Measurements from ENCODE around the gene ZNF660. TPM values are rescaled to one million over a fixed set of nuclear protein-coding genes. Genes with fewer than 3 reads are reported as not detected.

ZNF660 gene
- polyA plus RNA-seq, 2 donors, result 0.28 to 0.31 TPM

GRCh38 chr3:44624749-44625480, 40.2 kb downstream of the ZNF660 start, which contains the start of gene ZNF197:
Gene ZNF197, plus strand, starts transcription at chr3:44625036. Its CDS starts 4,119 bp downstream, at chr3:44629155.
- no peaks in the 10 kb centered on the region for H3K9me3 ChIP-seq (ENCODE audit: control insufficient read depth in 2 of 2, insufficient read depth in 1 of 2, low read depth in 1 of 2, low read length in 1 of 2)
- H3K4me3 ChIP-seq (ENCODE audit: low read depth in 1 of 2, low read length in 2 of 2), result peak within 1 kb of the TSS; percentile 74 to 97
- no peaks in the 10 kb centered on the region for H3K4me1 ChIP-seq (ENCODE audit: control insufficient read depth in 2 of 2, insufficient read depth in 2 of 2, low read length in 1 of 2)
- peak within 1 kb of the TSS; percentile 81 to 89 for H3K27ac ChIP-seq (ENCODE audit: low read depth in 2 of 2, low read length in 1 of 2)
- H3K27me3 ChIP-seq (ENCODE audit: control insufficient read depth in 1 of 2, insufficient read depth in 2 of 2, low read length in 2 of 2), result no peaks in the 10 kb centered on the region
- WGBS, 2 donors, result 0 to 1% methylated on average over 44 to 47 of the region's 47 CpGs
- no peaks in the 10 kb centered on the region for H3K36me3 ChIP-seq (ENCODE audit: control insufficient read depth in 2 of 2, insufficient read depth in 2 of 2, low read length in 1 of 2)

DNA sequence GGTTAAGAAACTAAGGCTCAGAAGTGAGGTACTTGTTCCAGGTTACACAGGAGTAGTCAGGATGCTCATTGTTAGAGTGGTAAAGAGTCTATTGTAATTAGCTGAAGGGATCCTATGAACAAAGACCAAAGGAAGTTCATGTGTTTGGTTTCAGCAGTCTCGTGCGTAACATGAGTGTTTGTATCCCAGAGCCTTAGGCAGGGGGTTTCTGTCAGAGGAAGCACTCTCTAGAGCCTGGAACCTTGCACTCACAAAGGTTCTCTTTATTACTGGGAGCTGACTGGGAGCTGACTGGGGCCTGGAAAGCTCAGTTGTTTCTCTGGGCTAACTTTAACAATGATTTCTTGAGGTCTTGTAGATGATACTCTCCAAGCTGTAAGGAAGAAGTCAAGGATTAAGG, 44.0 kb downstream of the ZNF660 start:
- no peaks in the 10 kb centered on the region for H3K27me3 ChIP-seq (ENCODE audit: control insufficient read depth in 1 of 2, insufficient read depth in 2 of 2, low read length in 2 of 2)
- H3K4me3 ChIP-seq (ENCODE audit: low read depth in 1 of 2, low read length in 2 of 2), result no peak overlapping the region
- peaks cover 3 to 8% of the 10 kb centered on the region in 2 donors for H3K36me3 ChIP-seq (ENCODE audit: control insufficient read depth in 2 of 2, insufficient read depth in 2 of 2, low read length in 1 of 2)
- no peak overlapping the region for H3K27ac ChIP-seq (ENCODE audit: low read depth in 2 of 2, low read length in 1 of 2)
- no peaks in the 10 kb centered on the region for H3K9me3 ChIP-seq (ENCODE audit: control insufficient read depth in 2 of 2, insufficient read depth in 1 of 2, low read depth in 1 of 2, low read length in 1 of 2)
- 82 to 88% methylated on average over 2 of the region's 2 CpGs for WGBS, 2 donors
- no peaks in the 10 kb centered on the region for H3K4me1 ChIP-seq (ENCODE audit: control insufficient read depth in 2 of 2, insufficient read depth in 2 of 2, low read length in 1 of 2)

DNA sequence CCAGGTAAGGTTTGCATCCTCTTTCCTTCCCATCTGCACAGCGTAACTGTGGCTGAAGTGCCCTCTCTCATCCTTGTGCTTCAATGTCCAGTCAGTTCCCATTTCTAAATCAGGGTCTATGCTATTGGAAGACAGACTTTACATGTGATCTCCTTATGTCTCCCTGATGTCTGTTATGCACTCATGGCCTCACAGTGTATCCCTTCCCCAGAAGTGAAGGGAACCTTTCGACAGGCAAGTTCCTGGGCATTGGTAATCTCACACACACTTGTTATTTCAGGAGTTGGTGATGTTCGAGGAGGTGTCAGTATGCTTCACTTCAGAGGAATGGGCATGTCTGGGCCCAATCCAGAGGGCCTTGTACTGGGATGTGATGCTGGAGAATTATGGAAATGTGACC, 47.4 kb downstream of the ZNF660 start:
- Histone ChIP-seq H3K27me3 (ENCODE audit: control insufficient read depth in 1 of 2, insufficient read depth in 2 of 2, low read length in 2 of 2) (no peaks in the 10 kb centered on the region), H3K4me1 (ENCODE audit: control insufficient read depth in 2 of 2, insufficient read depth in 2 of 2, low read length in 1 of 2) (no peaks in the 10 kb centered on the region), H3K27ac (ENCODE audit: low read depth in 2 of 2, low read length in 1 of 2) (no peak overlapping the region), H3K36me3 (ENCODE audit: control insufficient read depth in 2 of 2, insufficient read depth in 2 of 2, low read length in 1 of 2) (peaks cover 3 to 10% of the 10 kb centered on the region in 2 donors), H3K9me3 (ENCODE audit: control insufficient read depth in 2 of 2, insufficient read depth in 1 of 2, low read depth in 1 of 2, low read length in 1 of 2) (no peaks in the 10 kb centered on the region), H3K4me3 (ENCODE audit: low read depth in 1 of 2, low read length in 2 of 2) (no peak overlapping the region)
- 95 to 96% methylated on average over 3 of the region's 3 CpGs for WGBS, 2 donors

- H3K4me3 ChIP-seq (ENCODE audit: low read depth in 1 of 2, low read length in 2 of 2), result no peak overlapping the region
- no peaks in the 10 kb centered on the region for H3K27me3 ChIP-seq (ENCODE audit: control insufficient read depth in 1 of 2, insufficient read depth in 2 of 2, low read length in 2 of 2)
- no peak overlapping the region for H3K27ac ChIP-seq (ENCODE audit: low read depth in 2 of 2, low read length in 1 of 2)
- H3K36me3 ChIP-seq (ENCODE audit: control insufficient read depth in 2 of 2, insufficient read depth in 2 of 2, low read length in 1 of 2), result peaks cover 7 to 11% of the 10 kb centered on the region in 2 donors
- no peaks in the 10 kb centered on the region for H3K4me1 ChIP-seq (ENCODE audit: control insufficient read depth in 2 of 2, insufficient read depth in 2 of 2, low read length in 1 of 2)
- peaks cover 0 to 9% of the 10 kb centered on the region in 2 donors for H3K9me3 ChIP-seq (ENCODE audit: control insufficient read depth in 2 of 2, insufficient read depth in 1 of 2, low read depth in 1 of 2, low read length in 1 of 2)
- 98% methylated on average over 4 of the region's 4 CpGs for WGBS, 2 donors
These were observed 57.6 kb downstream of the ZNF660 start for GRCh38 chr3:44642337-44642736.

DNA sequence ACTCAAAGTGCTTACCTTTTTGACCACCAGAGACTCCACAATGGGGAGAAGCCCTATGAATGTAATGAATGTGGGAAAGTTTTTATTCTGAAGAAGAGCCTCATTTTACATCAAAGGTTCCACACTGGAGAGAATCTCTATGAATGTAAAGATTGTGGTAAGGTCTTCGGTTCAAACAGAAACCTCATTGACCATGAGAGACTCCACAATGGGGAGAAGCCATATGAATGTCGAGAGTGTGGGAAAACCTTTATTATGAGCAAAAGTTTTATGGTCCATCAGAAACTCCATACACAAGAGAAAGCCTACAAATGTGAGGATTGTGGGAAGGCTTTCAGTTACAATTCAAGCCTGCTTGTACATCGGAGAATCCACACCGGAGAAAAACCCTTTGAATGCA, 58.3 kb downstream of the ZNF660 start:
- H3K36me3 ChIP-seq (ENCODE audit: control insufficient read depth in 2 of 2, insufficient read depth in 2 of 2, low read length in 1 of 2), result peaks cover 7 to 11% of the 10 kb centered on the region in 2 donors
- WGBS, 2 donors, result 96 to 100% methylated on average over 4 of the region's 4 CpGs
- H3K4me3 ChIP-seq (ENCODE audit: low read depth in 1 of 2, low read length in 2 of 2), result no peak overlapping the region
- H3K4me1 ChIP-seq (ENCODE audit: control insufficient read depth in 2 of 2, insufficient read depth in 2 of 2, low read length in 1 of 2), result no peaks in the 10 kb centered on the region
- H3K27me3 ChIP-seq (ENCODE audit: control insufficient read depth in 1 of 2, insufficient read depth in 2 of 2, low read length in 2 of 2), result no peaks in the 10 kb centered on the region
- H3K9me3 ChIP-seq (ENCODE audit: control insufficient read depth in 2 of 2, insufficient read depth in 1 of 2, low read depth in 1 of 2, low read length in 1 of 2), result peaks cover 0 to 9% of the 10 kb centered on the region in 2 donors
- no peak overlapping the region for H3K27ac ChIP-seq (ENCODE audit: low read depth in 2 of 2, low read length in 1 of 2)

GRCh38 chr3:44647771-44648170, 63.0 kb downstream of the ZNF660 start:
- 77 to 87% methylated on average over 1 of the region's 1 CpG for WGBS, 2 donors
- Histone ChIP-seq H3K27ac (ENCODE audit: low read depth in 2 of 2, low read length in 1 of 2) (no peak overlapping the region), H3K4me3 (ENCODE audit: low read depth in 1 of 2, low read length in 2 of 2) (no peak overlapping the region), H3K4me1 (ENCODE audit: control insufficient read depth in 2 of 2, insufficient read depth in 2 of 2, low read length in 1 of 2) (peaks cover 0 to 3% of the 10 kb centered on the region in 2 donors), H3K36me3 (ENCODE audit: control insufficient read depth in 2 of 2, insufficient read depth in 2 of 2, low read length in 1 of 2) (peaks cover 5 to 7% of the 10 kb centered on the region in 2 donors), H3K9me3 (ENCODE audit: control insufficient read depth in 2 of 2, insufficient read depth in 1 of 2, low read depth in 1 of 2, low read length in 1 of 2) (peaks cover 0 to 3% of the 10 kb centered on the region in 2 donors), H3K27me3 (ENCODE audit: control insufficient read depth in 1 of 2, insufficient read depth in 2 of 2, low read length in 2 of 2) (no peaks in the 10 kb centered on the region)

- H3K27me3 ChIP-seq (ENCODE audit: control insufficient read depth in 1 of 2, insufficient read depth in 2 of 2, low read length in 2 of 2), result no peaks in the 10 kb centered on the region
- no peaks in the 10 kb centered on the region for H3K9me3 ChIP-seq (ENCODE audit: control insufficient read depth in 2 of 2, insufficient read depth in 1 of 2, low read depth in 1 of 2, low read length in 1 of 2)
- H3K4me1 ChIP-seq (ENCODE audit: control insufficient read depth in 2 of 2, insufficient read depth in 2 of 2, low read length in 1 of 2), result peaks cover 0 to 3% of the 10 kb centered on the region in 2 donors
- WGBS, 2 donors, result 1% methylated on average over 37 of the region's 37 CpGs
- H3K36me3 ChIP-seq (ENCODE audit: control insufficient read depth in 2 of 2, insufficient read depth in 2 of 2, low read length in 1 of 2), result peaks cover 9 to 12% of the 10 kb centered on the region in 2 donors
- peak within 1 kb of the TSS; percentile 18 to 62 for H3K27ac ChIP-seq (ENCODE audit: low read depth in 2 of 2, low read length in 1 of 2)
- H3K4me3 ChIP-seq (ENCODE audit: low read depth in 1 of 2, low read length in 2 of 2), result peak within 1 kb of the TSS; percentile 76 to 84
These were observed 63.9 kb downstream of the ZNF660 start, which contains the start of gene ZNF35 for GRCh38 chr3:44648564-44649229. Gene ZNF35, plus strand, starts transcription at chr3:44648732. Its CDS starts 2,336 bp downstream, at chr3:44651068.

Other genes starting within 250 kb of the ZNF660 start
- gene TCAIM, start 246.2 kb upstream of the ZNF660 start, polyA plus RNA-seq, result 1 to 10 TPM; 9.7 TPM
- 1 to 10 TPM; 1.4 to 3.2 TPM for gene ZNF445, start 107.3 kb upstream of the ZNF660 start, polyA plus RNA-seq
- gene ZKSCAN7, start 29.8 kb upstream of the ZNF660 start, polyA plus RNA-seq, result under 1 TPM; 0.56 to 0.81 TPM
- 1 to 10 TPM; 4.1 to 5.3 TPM for gene ZNF197, start 40.1 kb downstream of the ZNF660 start, polyA plus RNA-seq
- gene ZNF35, start 63.8 kb downstream of the ZNF660 start, polyA plus RNA-seq, result 1 to 10 TPM; 2.8 to 4.7 TPM
- 1 to 10 TPM; 1.9 to 2.2 TPM for gene ZNF502, start 127.7 kb downstream of the ZNF660 start, polyA plus RNA-seq
- gene ZNF501, start 144.7 kb downstream of the ZNF660 start, polyA plus RNA-seq, result under 1 TPM; 0.53 to 0.89 TPM
- gene KIAA1143, start 176.7 kb downstream of the ZNF660 start, polyA plus RNA-seq, result 1 to 10 TPM; 6.3 to 7.0 TPM
- gene KIF15, start 176.8 kb downstream of the ZNF660 start, polyA plus RNA-seq, result 1 to 10 TPM; 4.2 to 4.3 TPM

Measured in esophagus (tissue), 2 donors.